NCI-H2227 (cell line): ENCODE measurements around the gene ZMPSTE24.
"Not testable (repeated sequence)": the region's sequence is repeated elsewhere in the genome, so short reads cannot be mapped to it uniquely, and the experiment has no call there.

Experiments
- DNase-seq: peaks from one replicate; lab custom pipeline; 2025; ENCODE audit not compliant: unreplicated experiment; lab: John Stamatoyannopoulos, UW

The ZMPSTE24 gene

DNA sequence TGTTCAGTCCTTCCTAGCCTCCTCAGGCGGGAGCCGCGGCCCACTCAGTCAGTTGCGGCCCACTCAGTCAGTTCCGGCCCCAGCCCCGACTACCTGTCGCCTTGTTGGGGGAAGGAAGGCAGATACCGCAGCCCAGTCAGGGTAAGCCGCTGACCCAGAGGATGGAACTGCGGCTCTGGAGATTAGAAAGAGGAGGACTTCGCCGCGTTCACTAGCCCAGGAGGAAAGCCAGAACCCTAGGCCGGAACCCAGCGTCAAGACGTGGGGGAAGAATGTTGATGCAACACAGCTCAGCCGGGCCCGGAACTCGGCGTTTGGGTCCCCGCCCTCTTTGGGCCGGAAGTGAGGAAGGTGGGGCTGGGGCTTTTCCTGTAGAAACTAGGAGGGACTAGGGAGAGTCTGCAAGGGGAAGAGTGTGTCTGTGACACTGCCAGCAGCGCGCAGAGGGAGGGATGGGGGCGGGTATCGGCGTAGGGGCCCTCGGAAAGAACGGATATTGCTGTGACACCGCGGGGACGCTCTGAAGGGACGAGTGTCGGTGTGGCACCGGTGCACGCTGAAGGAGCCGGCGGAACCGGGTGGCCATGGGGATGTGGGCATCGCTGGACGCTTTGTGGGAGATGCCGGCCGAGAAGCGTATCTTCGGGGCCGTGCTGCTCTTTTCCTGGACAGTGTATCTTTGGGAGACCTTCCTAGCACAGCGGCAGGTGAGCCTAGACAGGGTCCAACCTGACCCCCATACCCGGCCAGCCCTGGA, at the start of gene ZMPSTE24:
Gene ZMPSTE24 (plus strand): TSS at position 549 of the 757 bp plus-strand sequence. CDS start 36 bp downstream, at position 585.
- DNase-seq, result peak; percentile 98

GRCh38 chr1:40210511-40211204, 47.4 kb upstream of the ZMPSTE24 start:
- no peak for DNase-seq

GRCh38 chr1:40218333-40218732, 39.7 kb upstream of the ZMPSTE24 start:
- no peak for DNase-seq

DNA sequence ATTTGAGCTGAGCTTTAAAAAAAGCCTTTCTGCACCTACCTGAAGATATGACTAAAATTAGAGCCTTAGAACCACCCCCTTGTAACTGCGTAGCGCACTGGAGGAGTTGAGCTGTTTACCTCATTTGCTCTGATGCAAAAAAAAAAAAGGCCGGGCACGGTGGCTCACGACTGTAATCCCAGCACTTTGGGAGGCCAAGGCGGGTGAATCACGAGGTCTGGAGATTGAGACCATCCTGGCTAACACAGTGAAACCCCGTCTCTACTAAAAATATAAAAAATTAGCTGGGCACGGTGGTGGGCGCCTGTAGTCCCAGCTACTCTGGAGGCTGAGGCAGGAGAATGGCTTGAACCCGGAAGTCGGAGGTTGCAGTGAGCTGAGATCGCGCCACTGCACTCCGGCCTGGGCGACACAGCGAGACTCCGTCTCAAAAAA, 36.5 kb upstream of the ZMPSTE24 start:
- not testable (repeated sequence) for DNase-seq

DNA sequence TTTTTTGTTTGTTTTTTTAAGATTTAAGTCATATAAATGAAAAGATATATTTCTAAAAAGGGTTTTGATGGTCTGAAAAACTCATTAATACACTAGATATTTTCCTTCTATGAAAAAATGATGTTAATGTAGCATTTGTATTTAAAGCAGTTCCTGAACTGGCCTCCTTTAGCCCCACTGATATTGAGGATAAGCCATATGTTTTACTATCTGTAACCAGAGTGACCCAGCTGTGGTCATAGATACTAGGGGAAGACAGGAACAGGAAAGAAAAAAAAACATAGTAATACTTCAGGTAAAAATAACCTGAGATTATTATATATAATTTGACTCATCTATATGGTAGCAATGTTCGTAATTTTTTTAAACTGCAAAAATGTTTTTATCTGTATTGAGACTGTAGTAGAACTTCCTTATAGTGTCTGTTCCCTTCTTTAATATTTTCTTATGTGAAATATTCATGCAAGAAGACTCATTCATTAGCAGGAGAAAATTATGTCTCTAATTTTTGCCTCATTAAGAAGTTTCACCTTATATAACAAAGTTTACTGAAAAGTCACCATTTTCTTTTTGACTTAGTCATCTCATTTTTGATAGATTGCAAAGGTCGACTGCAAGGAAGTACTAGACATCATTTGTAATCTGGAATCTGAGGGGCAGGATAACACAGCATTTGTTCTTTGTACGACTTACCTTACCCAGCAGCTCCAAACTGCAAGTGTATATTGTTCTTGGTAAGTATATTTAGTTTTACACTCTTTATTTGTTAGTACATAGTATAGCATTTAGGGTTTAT, 35.9 kb upstream of the ZMPSTE24 start:
- no peak for DNase-seq

DNA sequence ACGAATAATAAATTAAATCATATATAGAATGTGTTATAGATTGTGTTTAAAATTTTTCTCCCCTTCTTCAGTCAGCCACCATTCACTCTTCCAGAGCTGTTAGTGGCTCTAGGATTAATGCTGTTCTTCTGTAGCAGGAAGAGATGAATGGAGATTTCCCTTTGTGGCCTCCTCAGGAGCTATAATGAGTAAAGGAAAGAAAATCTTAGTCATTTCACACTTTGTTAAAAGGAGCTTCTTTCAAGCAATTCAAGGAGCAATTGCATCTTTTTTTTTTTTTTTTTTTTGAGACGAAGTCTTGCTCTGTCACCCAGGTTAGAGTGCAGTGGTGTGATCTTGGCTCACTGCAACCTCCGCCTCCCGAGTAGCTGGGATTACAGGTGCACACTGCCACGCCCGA, 34.0 kb upstream of the ZMPSTE24 start:
- DNase-seq, result no peak

DNA sequence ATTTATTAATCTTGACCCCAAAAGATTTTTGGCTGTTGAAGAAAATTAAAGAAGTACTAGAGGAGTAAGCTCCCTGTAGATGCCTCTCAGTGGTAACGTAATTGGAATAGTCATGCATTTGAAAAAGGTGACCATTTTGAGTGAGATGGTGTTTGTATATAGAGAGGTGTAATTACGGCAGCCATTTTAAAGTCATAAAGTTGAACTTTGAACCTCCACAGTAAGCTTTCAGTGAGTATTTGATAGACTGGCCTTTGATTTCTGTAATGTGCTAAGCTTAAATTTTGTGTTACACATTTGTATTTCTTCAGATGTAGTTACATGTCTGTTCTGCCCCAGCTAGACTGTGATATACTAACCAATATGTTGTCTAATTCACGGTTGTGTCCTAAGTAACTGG, 31.8 kb upstream of the ZMPSTE24 start:
- DNase-seq, result peak; percentile 9

DNA sequence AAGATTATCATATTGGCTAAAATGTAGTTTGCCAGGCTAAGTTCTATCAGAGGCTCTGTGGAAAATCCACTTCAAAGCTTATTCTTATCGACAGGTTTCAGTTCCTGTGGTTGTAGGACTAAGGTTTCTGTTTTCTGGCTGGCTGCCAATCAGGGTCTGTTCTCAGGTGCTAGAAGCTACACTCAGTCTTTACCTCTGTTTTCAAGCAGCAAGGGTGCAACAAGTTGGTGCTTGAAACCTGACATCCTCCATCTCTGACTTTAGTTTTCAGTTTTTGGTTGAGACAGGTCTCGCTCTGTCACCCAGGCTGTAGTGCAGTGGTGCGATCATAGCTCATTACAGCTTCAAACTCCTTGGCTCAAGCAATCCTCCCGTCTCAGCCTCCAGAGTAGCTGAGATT, 25.6 kb upstream of the ZMPSTE24 start:
- DNase-seq, result no peak

- DNase-seq, result no peak
Observed at GRCh38 chr1:40239626-40240025, 18.4 kb upstream of the ZMPSTE24 start.

- DNase-seq, result no peak
Observed at GRCh38 chr1:40240390-40240789, 17.6 kb upstream of the ZMPSTE24 start.

GRCh38 chr1:40241362-40241761, 16.7 kb upstream of the ZMPSTE24 start:
- DNase-seq, result no peak

GRCh38 chr1:40243351-40243750, 14.7 kb upstream of the ZMPSTE24 start:
- no peak for DNase-seq

- DNase-seq, result no peak
Observed at GRCh38 chr1:40244138-40244744, 13.8 kb upstream of the ZMPSTE24 start.

- DNase-seq, result no peak
Observed at GRCh38 chr1:40245686-40246085, 12.3 kb upstream of the ZMPSTE24 start.

DNA sequence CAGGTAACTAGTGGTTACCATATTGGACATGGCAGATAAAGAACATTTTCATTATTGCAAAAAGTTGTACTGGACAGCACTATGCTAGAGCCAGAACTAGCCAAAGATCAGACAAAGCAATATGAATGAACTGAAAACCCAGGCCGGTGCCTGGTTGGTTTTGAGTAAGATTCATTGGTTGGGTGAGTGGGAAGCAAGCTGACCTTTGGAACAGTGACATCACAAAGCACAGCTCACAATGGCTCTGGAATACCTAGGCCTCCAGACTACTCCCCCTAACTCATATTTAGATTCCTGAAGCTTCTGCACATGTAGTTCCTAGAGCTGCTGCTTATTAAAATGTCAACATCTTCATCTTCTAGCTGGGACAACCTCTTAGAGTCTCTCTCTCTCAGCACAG, 10.4 kb upstream of the ZMPSTE24 start, which contains the start of gene TMCO2:
Gene TMCO2 (plus strand): TSS at position 283 of the 400 bp plus-strand sequence. CDS start 57 bp downstream, at position 340.
- no peak for DNase-seq

GRCh38 chr1:40248412-40248811, 9.6 kb upstream of the ZMPSTE24 start:
- no peak for DNase-seq

DNA sequence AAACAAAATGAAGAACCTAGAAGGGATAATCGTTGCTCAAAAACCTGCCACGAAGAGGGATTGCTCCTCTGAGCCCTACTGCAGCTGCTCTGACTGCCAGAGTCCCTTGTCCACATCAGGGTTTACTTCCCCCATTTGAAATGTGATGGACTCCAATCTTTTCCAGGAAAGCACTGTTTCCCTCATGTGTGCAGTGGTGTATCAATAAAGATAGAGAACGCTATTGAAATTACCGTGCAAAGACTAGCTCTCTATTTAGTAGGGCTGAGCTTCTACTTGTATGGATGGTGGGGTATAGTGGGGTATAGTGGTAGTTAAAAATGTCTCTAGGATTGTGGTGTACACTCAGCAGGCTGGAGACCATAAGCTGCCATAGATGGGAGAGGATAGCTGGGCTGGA, 6.6 kb upstream of the ZMPSTE24 start:
- DNase-seq, result no peak

- no peak for DNase-seq
Observed at GRCh38 chr1:40252601-40253000, 5.4 kb upstream of the ZMPSTE24 start.

DNA sequence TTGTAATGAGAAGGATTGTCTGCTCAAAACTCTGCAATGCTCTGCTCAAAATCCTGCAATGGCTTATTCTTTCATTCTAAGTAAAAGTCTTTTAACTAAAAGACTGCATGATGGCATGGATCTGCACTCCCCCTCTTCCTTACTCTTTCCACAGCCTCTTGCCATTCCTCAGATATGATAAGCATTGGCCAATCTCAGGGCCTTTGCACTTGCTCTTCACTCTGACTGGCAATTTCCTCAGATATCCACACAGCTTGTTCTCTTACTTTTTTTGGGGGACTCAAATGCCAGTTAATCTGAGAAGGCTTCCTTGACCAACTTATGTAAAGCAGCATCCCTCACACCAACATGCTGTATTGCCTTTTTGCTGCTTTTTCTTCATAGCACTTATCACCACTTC, 2.8 kb upstream of the ZMPSTE24 start:
- no peak for DNase-seq

DNA sequence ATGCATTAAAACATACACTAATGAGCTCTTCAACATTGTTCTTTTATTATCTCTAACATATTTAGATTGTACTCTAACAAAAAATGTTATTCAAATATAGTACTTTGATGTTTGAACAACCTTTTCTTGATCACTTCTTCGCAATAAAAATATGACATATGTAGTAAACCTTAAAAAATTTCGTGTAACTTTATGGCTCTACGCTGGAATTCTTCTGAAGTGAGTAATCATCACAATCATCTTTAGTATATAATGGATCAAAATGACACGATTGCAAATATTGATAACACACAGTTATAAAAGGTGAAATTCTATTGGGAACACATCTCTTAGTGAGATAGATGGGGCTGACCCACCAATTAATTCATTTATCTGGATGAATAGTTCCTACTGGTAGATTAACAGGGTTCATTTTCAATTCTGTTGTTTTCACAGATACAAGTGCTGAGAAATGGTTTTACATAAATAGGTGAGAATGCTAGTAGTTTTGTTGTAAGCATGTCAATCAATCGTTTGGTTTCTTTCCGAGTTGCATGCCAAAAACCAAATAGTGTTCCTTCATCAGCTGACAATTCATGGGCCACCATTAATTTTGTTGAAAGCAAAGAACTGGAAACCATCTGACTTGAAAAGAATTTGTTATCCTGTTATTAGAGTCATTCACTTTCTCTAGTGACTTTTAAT, 1.5 kb upstream of the ZMPSTE24 start:
- no peak for DNase-seq

DNA sequence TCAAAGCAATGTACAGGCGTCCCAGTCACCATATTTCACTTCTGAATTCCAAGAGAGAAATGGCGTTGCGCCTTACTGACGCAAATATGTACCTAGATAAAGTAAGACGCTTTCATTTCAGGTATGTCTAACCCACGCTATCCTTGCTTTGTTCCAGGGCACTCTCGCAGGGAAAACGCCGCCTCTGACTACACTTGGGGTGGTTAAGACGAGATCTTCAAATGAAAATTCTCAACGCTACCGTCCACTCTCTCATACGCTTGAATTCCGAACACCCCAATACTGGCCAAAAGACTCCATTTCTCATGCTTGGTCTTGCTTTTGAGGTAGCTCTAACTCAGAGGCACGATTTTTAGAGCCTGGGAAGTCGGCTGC, 736 bp upstream of the ZMPSTE24 start:
- no peak for DNase-seq
